Neural progenitor cell (in vitro differentiated cells): ENCODE results near the gene MOCS2. TPM values are rescaled to one million over a fixed set of nuclear protein-coding genes. Genes with fewer than 3 reads are reported as not detected.

Experiments
- DNase-seq: peaks from one replicate; pipeline ENCODE4 v3.0.0-alpha.2; 2016; ENCODE audit warnings: low spot score
- H2AFZ ChIP-seq: fragments of 200-600 bp; sonication (generic); replicated peaks from 2 replicates; pipeline ENCODE4 v1.6.1; 2016; ENCODE audit warnings: antibody characterized with exemption
- H3F3A ChIP-seq: fragments of 200-600 bp; sonication (generic); 2 replicates; pipeline ENCODE4 v1.6.1; 2016; ENCODE audit warnings: antibody characterized with exemption, low read depth
- H3K27ac ChIP-seq: fragments of 200-600 bp; sonication (generic); 2 replicates; pipeline ENCODE4 v1.5.1; 2016; ENCODE audit warnings: mild to moderate bottlenecking
- H3K27me3 ChIP-seq: fragments of 200-600 bp; sonication (generic); 2 replicates; pipeline ENCODE4 v1.6.1; 2016; ENCODE audit warnings: mild to moderate bottlenecking, moderate library complexity
- H3K36me3 ChIP-seq: fragments of 200-600 bp; sonication (generic); 2 replicates; pipeline ENCODE4 v1.5.1; 2016
- H3K4me1 ChIP-seq: fragments of 200-600 bp; sonication (generic); 2 replicates; pipeline ENCODE4 v1.6.1; 2016; ENCODE audit warnings: mixed run types
- H3K4me2 ChIP-seq: fragments of 200-600 bp; sonication (generic); 2 replicates; pipeline ENCODE4 v1.6.1; 2016
- H3K4me3 ChIP-seq: fragments of 200-600 bp; sonication (generic); 2 replicates; pipeline ENCODE4 v1.5.1; 2016
- H3K79me2 ChIP-seq: fragments of 200-600 bp; sonication (generic); 2 replicates; pipeline ENCODE4 v1.6.1; 2016; ENCODE audit warnings: low read depth
- H3K9ac ChIP-seq: fragments of 200-600 bp; sonication (generic); 2 replicates; pipeline ENCODE4 v1.6.1; 2016
- H3K9me3 ChIP-seq: fragments of 200-600 bp; sonication (generic); 2 replicates; pipeline ENCODE4 v1.5.1; 2016; ENCODE audit warnings: low read depth
- H4K20me1 ChIP-seq: fragments of 200-600 bp; sonication (generic); 2 replicates; pipeline ENCODE4 v1.6.1; 2016; ENCODE audit warnings: low read depth
- H3K27ac Mint-ChIP-seq: 3 replicates; pipeline ENCODE4 v1.8.0; 2021; ENCODE audit warnings: mixed read lengths
- H3K27me3 Mint-ChIP-seq: 2 replicates; pipeline ENCODE4 v1.8.0; 2022; ENCODE audit warnings: low read depth, mild to moderate bottlenecking, inconsistent platforms, moderate library complexity, mixed read lengths; ENCODE audit not compliant: insufficient read depth
- H3K36me3 Mint-ChIP-seq: 3 replicates; pipeline ENCODE4 v1.8.0; 2021; ENCODE audit warnings: mixed read lengths
- H3K4me1 Mint-ChIP-seq: 3 replicates; pipeline ENCODE4 v1.8.0; 2021; ENCODE audit warnings: mixed read lengths
- H3K4me3 Mint-ChIP-seq: 3 replicates; pipeline ENCODE4 v1.8.0; 2021; ENCODE audit warnings: mild to moderate bottlenecking, moderate library complexity, mixed read lengths
- H3K9me3 Mint-ChIP-seq: 3 replicates; pipeline ENCODE4 v1.8.0; 2020; ENCODE audit warnings: mixed read lengths
- EZH2 ChIP-seq: fragments of 200-600 bp; sonication (generic); IDR thresholded peaks from 2 replicates; pipeline ENCODE4 v1.6.1; 2017; ENCODE audit warnings: antibody characterized with exemption, mild to moderate bottlenecking, moderate library complexity
- EZH2phosphoT487 ChIP-seq: fragments of 200-600 bp; sonication (generic); IDR thresholded peaks from 2 replicates; pipeline ENCODE4 v1.6.1; 2017; ENCODE audit warnings: antibody characterized with exemption
- total RNA-seq: library from RNA; depleted of rRNA; stranded (reverse); fragments of >200 nt; gene quantifications from 2 replicates; pipeline ENCODE4 v1.2.3, GENCODE V29; 2015; ENCODE audit warnings: low replicate concordance
- TF ChIP-seq, protein P1 (sequence below): fragments of 200-600 bp; sonication (generic); IDR thresholded peaks from 2 replicates; pipeline ENCODE4 v1.5.1; 2017; ENCODE audit warnings: antibody characterized with exemption, mild to moderate bottlenecking

MOCS2 gene
- total RNA-seq, 1 donor from 2014 or later, result 34.7 TPM

GRCh38 chr5:53126521-53126920, 17.0 kb upstream of the MOCS2 start:
- Histone ChIP-seq H3K27me3 (no peaks in the 10 kb centered on the region), H4K20me1 (no peaks in the 10 kb centered on the region), H2AFZ (no peak overlapping the region), H3K36me3 (no peaks in the 10 kb centered on the region), H3K79me2 (no peaks in the 10 kb centered on the region), H3K4me3 (no peak overlapping the region), H3K4me2 (no peak overlapping the region), H3K27ac (no peak overlapping the region), H3F3A (no peaks in the 10 kb centered on the region), H3K4me1 (no peaks in the 10 kb centered on the region), H3K9me3 (no peaks in the 10 kb centered on the region), H3K9ac (no peak overlapping the region)
- H3K9me3 Mint-ChIP-seq, result no peaks in the 10 kb centered on the region
- no peak overlapping the region for H3K27ac Mint-ChIP-seq
- TF ChIP-seq EZH2phosphoT487 (no peak), EZH2 (no peak)
- TF ChIP-seq, protein P1, sequence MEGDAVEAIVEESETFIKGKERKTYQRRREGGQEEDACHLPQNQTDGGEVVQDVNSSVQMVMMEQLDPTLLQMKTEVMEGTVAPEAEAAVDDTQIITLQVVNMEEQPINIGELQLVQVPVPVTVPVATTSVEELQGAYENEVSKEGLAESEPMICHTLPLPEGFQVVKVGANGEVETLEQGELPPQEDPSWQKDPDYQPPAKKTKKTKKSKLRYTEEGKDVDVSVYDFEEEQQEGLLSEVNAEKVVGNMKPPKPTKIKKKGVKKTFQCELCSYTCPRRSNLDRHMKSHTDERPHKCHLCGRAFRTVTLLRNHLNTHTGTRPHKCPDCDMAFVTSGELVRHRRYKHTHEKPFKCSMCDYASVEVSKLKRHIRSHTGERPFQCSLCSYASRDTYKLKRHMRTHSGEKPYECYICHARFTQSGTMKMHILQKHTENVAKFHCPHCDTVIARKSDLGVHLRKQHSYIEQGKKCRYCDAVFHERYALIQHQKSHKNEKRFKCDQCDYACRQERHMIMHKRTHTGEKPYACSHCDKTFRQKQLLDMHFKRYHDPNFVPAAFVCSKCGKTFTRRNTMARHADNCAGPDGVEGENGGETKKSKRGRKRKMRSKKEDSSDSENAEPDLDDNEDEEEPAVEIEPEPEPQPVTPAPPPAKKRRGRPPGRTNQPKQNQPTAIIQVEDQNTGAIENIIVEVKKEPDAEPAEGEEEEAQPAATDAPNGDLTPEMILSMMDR, result no peak
- DNase-seq, result no peak
- H3K36me3 Mint-ChIP-seq, result no peaks in the 10 kb centered on the region
- no peak overlapping the region for H3K4me3 Mint-ChIP-seq
- no peaks in the 10 kb centered on the region for H3K4me1 Mint-ChIP-seq
- H3K27me3 Mint-ChIP-seq, result peaks cover 3% of the 10 kb centered on the region

GRCh38 chr5:53123702-53124101, 14.1 kb upstream of the MOCS2 start:
- H3K4me3 ChIP-seq, result no peak overlapping the region
- H3K4me1 Mint-ChIP-seq, result no peaks in the 10 kb centered on the region
- no peaks in the 10 kb centered on the region for H3F3A ChIP-seq
- H3K9ac ChIP-seq, result no peak overlapping the region
- TF ChIP-seq EZH2, result no peak
- TF ChIP-seq, protein P1, result peak; percentile 15
- H3K9me3 ChIP-seq, result no peaks in the 10 kb centered on the region
- no peaks in the 10 kb centered on the region for H3K36me3 Mint-ChIP-seq
- H3K27ac Mint-ChIP-seq, result no peak overlapping the region
- H2AFZ ChIP-seq, result no peak overlapping the region
- DNase-seq, result no peak
- no peaks in the 10 kb centered on the region for H3K4me1 ChIP-seq
- no peak overlapping the region for H3K4me3 Mint-ChIP-seq
- no peaks in the 10 kb centered on the region for H4K20me1 ChIP-seq
- H3K79me2 ChIP-seq, result no peaks in the 10 kb centered on the region
- H3K4me2 ChIP-seq, result no peak overlapping the region
- H3K27me3 ChIP-seq, result no peaks in the 10 kb centered on the region
- no peaks in the 10 kb centered on the region for H3K9me3 Mint-ChIP-seq
- H3K36me3 ChIP-seq, result no peaks in the 10 kb centered on the region
- H3K27ac ChIP-seq, result no peak overlapping the region
- H3K27me3 Mint-ChIP-seq, result peaks cover 3% of the 10 kb centered on the region

- Mint-ChIP-seq H3K36me3 (no peaks in the 10 kb centered on the region), H3K4me3 (no peak overlapping the region), H3K4me1 (no peaks in the 10 kb centered on the region), H3K9me3 (no peaks in the 10 kb centered on the region), H3K27me3 (peaks cover 3% of the 10 kb centered on the region), H3K27ac (no peak overlapping the region)
- no peaks in the 10 kb centered on the region for H3K79me2 ChIP-seq
- no peak overlapping the region for H3K27ac ChIP-seq
- H3K9me3 ChIP-seq, result no peaks in the 10 kb centered on the region
- DNase-seq, result no peak
- no peaks in the 10 kb centered on the region for H3K36me3 ChIP-seq
- TF ChIP-seq EZH2phosphoT487 (no peak), EZH2 (no peak)
- TF ChIP-seq, protein P1, result no peak
- no peak overlapping the region for H3K4me3 ChIP-seq
- no peaks in the 10 kb centered on the region for H3K4me1 ChIP-seq
- H4K20me1 ChIP-seq, result no peaks in the 10 kb centered on the region
- no peaks in the 10 kb centered on the region for H3F3A ChIP-seq
- no peak overlapping the region for H3K9ac ChIP-seq
- no peak overlapping the region for H3K4me2 ChIP-seq
- no peaks in the 10 kb centered on the region for H3K27me3 ChIP-seq
- no peak overlapping the region for H2AFZ ChIP-seq
Measured at GRCh38 chr5:53120165-53120564, 10.6 kb upstream of the MOCS2 start.

- H3K4me2 ChIP-seq, result no peak overlapping the region
- no peak overlapping the region for H3K9ac ChIP-seq
- Mint-ChIP-seq H3K4me3 (no peak overlapping the region), H3K27ac (no peak overlapping the region), H3K27me3 (peaks cover 3% of the 10 kb centered on the region), H3K9me3 (no peaks in the 10 kb centered on the region), H3K4me1 (no peaks in the 10 kb centered on the region), H3K36me3 (no peaks in the 10 kb centered on the region)
- H3K9me3 ChIP-seq, result no peaks in the 10 kb centered on the region
- H4K20me1 ChIP-seq, result no peaks in the 10 kb centered on the region
- no peak for TF ChIP-seq EZH2phosphoT487
- TF ChIP-seq, protein P1, result no peak
- TF ChIP-seq EZH2, result no peak
- no peaks in the 10 kb centered on the region for H3F3A ChIP-seq
- no peak overlapping the region for H3K27ac ChIP-seq
- no peaks in the 10 kb centered on the region for H3K36me3 ChIP-seq
- H3K79me2 ChIP-seq, result no peaks in the 10 kb centered on the region
- H3K27me3 ChIP-seq, result no peaks in the 10 kb centered on the region
- no peak overlapping the region for H3K4me3 ChIP-seq
- no peak overlapping the region for H2AFZ ChIP-seq
- H3K4me1 ChIP-seq, result peaks cover 5% of the 10 kb centered on the region
- DNase-seq, result no peak
Measured at GRCh38 chr5:53118879-53119278, 9.3 kb upstream of the MOCS2 start.
